GM12872 (cell line): ENCODE data around the gene SCYGR3.

Experiments
- TF ChIP-seq, protein P1 (sequence below): IDR thresholded peaks from 3 replicates; pipeline ENCODE4 v1.5.1; 2011; ENCODE audit warnings: low read depth, mild to moderate bottlenecking, low read length, moderate library complexity; ENCODE audit not compliant: insufficient read depth

Gene SCYGR3

DNA sequence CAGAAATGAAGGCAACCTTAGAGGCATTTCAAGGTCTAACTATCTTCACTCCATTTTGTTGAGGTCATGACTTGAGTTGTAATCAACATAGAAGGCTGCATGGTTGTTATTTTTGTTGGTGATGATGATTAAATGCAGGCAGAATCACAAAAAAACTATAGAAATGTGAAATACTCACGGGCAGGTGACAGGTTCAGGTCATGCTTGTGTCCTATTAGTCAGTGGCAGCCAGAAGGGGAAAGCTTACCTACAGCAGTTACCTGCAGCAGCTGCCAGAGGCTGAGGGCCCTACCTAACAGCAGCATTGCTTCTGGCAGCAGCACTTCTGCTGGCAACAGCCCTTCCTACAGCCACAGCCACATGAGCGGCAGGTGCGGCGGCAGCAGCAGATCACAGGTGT lies 394 bp downstream of the SCYGR3 start:
- TF ChIP-seq, protein P1, sequence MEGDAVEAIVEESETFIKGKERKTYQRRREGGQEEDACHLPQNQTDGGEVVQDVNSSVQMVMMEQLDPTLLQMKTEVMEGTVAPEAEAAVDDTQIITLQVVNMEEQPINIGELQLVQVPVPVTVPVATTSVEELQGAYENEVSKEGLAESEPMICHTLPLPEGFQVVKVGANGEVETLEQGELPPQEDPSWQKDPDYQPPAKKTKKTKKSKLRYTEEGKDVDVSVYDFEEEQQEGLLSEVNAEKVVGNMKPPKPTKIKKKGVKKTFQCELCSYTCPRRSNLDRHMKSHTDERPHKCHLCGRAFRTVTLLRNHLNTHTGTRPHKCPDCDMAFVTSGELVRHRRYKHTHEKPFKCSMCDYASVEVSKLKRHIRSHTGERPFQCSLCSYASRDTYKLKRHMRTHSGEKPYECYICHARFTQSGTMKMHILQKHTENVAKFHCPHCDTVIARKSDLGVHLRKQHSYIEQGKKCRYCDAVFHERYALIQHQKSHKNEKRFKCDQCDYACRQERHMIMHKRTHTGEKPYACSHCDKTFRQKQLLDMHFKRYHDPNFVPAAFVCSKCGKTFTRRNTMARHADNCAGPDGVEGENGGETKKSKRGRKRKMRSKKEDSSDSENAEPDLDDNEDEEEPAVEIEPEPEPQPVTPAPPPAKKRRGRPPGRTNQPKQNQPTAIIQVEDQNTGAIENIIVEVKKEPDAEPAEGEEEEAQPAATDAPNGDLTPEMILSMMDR: no peak

DNA sequence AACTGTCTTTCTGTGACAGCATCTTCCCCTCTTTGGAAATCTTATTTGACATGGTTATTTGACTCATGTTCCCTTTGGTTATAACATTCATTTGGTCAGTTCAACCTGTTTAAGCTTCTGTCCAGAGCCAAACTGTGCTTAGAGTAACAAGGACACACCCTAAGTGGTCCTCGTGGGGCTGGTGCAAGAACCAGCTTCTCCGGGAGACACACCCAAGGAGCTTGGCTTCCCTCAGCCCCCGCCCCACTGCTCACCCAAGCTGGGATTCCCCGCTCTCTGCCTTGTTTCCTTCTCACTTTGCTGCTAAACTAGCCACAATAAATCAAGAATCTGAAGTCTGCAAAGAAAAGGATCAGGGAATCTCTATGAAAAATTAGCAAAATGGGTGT lies 1.4 kb downstream of the SCYGR3 start:
- TF ChIP-seq, protein P1: no peak

DNA sequence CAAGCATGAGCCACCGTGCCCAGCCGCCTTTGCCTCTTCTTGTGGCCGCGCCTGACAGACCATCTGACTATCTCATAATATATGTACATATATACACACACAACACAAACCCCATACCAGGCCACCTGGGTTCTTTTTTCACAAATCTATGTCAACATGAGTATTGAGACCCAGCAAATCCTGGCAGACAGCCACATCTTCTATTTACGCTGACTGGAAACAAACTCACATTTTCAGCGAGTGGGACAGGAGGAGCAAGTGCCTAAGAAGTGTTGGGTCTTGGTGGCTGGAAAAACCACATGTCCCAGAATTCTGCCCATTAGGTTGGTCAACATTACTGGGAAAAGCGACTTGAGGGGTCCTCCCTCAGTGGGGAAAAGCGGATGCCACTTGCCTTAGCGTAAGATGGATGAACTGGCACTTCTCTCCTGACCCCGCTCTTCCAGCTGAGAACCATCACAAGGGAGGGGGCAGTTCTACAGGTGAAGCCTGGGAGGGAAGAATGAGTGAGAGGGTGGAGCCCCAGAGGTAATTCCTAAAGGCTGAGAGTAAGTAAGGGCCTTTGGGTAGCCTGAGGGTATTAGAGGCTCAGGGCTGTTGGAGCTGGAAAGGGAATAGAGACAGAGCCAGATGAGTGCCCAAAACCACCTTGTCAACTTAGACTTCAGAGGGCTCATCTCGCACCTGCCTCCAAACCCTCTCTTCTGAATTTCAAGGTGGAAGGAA lies 1.9 kb downstream of the SCYGR3 start:
- TF ChIP-seq, protein P1: no peak

- TF ChIP-seq, protein P1: no peak
Measured at GRCh38 chr2:227610123-227610522, 4.5 kb downstream of the SCYGR3 start.

GRCh38 chr2:227608561-227609338 lies 5.9 kb downstream of the SCYGR3 start:
- TF ChIP-seq, protein P1: no peak

GRCh38 chr2:227607941-227608340 lies 6.7 kb downstream of the SCYGR3 start:
- TF ChIP-seq, protein P1: no peak

DNA sequence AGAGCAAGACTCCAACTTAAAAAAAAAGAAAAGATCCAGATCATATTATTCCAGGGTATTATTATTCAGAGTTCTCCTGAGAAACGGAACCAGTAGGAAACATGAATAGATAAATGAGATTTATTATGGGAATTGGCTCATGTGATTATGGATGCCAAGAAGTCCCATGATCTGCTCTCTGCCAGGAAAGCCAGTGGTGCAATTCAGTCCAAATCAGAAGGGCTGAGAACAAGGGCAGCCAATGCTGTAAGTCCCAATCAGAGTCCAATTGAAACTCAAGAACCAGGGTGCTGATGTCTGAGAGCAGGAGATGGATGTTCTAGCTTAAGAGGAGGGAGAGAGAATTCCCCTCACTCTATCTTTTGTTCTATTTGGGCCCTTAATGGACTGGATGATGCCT lies 8.2 kb downstream of the SCYGR3 start:
- TF ChIP-seq, protein P1: no peak
